ENCODE measurements around the gene IFRD2. TPM values are rescaled to one million over a fixed set of nuclear protein-coding genes. Genes with fewer than 3 reads are reported as not detected.

The IFRD2 gene
- total and polyA plus RNA-seq, 9 of the 15 experiments (the other 6 are each of a cell fraction or from before 2014, with no cell fraction given) = 30.5 to 115 (median 52.8) TPM

DNA sequence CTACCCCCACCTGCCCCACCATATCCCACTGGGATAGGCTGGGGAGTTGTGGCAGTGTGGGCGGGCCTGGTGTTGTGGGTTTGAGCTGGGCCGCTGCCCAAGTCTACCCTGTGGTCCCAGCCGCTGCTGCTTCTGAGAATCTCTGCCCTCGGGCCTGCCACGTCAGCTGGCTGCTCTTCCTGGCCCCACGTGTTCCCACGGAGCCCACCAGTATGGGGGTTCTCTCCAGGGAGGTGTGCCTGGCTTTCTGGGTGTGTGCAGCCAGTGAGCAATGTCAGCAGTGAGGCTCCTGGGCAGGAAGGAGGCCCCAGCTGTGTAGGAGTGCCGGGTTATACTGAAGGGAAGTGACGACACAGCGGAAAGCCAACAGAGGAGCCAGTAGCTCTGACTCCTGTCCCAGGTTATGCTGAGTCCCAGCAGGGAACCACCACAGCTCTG, 45.7 kb downstream of the IFRD2 start (continued):
- TF ChIP-seq, protein P1, sequence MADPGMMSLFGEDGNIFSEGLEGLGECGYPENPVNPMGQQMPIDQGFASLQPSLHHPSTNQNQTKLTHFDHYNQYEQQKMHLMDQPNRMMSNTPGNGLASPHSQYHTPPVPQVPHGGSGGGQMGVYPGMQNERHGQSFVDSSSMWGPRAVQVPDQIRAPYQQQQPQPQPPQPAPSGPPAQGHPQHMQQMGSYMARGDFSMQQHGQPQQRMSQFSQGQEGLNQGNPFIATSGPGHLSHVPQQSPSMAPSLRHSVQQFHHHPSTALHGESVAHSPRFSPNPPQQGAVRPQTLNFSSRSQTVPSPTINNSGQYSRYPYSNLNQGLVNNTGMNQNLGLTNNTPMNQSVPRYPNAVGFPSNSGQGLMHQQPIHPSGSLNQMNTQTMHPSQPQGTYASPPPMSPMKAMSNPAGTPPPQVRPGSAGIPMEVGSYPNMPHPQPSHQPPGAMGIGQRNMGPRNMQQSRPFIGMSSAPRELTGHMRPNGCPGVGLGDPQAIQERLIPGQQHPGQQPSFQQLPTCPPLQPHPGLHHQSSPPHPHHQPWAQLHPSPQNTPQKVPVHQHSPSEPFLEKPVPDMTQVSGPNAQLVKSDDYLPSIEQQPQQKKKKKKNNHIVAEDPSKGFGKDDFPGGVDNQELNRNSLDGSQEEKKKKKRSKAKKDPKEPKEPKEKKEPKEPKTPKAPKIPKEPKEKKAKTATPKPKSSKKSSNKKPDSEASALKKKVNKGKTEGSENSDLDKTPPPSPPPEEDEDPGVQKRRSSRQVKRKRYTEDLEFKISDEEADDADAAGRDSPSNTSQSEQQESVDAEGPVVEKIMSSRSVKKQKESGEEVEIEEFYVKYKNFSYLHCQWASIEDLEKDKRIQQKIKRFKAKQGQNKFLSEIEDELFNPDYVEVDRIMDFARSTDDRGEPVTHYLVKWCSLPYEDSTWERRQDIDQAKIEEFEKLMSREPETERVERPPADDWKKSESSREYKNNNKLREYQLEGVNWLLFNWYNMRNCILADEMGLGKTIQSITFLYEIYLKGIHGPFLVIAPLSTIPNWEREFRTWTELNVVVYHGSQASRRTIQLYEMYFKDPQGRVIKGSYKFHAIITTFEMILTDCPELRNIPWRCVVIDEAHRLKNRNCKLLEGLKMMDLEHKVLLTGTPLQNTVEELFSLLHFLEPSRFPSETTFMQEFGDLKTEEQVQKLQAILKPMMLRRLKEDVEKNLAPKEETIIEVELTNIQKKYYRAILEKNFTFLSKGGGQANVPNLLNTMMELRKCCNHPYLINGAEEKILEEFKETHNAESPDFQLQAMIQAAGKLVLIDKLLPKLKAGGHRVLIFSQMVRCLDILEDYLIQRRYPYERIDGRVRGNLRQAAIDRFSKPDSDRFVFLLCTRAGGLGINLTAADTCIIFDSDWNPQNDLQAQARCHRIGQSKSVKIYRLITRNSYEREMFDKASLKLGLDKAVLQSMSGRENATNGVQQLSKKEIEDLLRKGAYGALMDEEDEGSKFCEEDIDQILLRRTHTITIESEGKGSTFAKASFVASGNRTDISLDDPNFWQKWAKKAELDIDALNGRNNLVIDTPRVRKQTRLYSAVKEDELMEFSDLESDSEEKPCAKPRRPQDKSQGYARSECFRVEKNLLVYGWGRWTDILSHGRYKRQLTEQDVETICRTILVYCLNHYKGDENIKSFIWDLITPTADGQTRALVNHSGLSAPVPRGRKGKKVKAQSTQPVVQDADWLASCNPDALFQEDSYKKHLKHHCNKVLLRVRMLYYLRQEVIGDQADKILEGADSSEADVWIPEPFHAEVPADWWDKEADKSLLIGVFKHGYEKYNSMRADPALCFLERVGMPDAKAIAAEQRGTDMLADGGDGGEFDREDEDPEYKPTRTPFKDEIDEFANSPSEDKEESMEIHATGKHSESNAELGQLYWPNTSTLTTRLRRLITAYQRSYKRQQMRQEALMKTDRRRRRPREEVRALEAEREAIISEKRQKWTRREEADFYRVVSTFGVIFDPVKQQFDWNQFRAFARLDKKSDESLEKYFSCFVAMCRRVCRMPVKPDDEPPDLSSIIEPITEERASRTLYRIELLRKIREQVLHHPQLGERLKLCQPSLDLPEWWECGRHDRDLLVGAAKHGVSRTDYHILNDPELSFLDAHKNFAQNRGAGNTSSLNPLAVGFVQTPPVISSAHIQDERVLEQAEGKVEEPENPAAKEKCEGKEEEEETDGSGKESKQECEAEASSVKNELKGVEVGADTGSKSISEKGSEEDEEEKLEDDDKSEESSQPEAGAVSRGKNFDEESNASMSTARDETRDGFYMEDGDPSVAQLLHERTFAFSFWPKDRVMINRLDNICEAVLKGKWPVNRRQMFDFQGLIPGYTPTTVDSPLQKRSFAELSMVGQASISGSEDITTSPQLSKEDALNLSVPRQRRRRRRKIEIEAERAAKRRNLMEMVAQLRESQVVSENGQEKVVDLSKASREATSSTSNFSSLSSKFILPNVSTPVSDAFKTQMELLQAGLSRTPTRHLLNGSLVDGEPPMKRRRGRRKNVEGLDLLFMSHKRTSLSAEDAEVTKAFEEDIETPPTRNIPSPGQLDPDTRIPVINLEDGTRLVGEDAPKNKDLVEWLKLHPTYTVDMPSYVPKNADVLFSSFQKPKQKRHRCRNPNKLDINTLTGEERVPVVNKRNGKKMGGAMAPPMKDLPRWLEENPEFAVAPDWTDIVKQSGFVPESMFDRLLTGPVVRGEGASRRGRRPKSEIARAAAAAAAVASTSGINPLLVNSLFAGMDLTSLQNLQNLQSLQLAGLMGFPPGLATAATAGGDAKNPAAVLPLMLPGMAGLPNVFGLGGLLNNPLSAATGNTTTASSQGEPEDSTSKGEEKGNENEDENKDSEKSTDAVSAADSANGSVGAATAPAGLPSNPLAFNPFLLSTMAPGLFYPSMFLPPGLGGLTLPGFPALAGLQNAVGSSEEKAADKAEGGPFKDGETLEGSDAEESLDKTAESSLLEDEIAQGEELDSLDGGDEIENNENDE (IDR thresholded peaks at IDR 0.05; ENCODE audit: low read depth, low read length) = no peak
- TF ChIP-seq NEUROD1 (IDR thresholded peaks at IDR 0.05; ENCODE audit: borderline replicate concordance, low read depth, low read length, partially characterized antibody) = no peak
- TF ChIP-seq CBX5 (IDR thresholded peaks at IDR 0.05; ENCODE audit: borderline replicate concordance, low read depth) = no peak
- TF ChIP-seq ZNF639 (CRISPR knock-in tag; conservative IDR thresholded peaks at IDR 0.05 in 1 of 2, IDR thresholded peaks at IDR 0.05 in 1 of 2) = 0 out of 4 replicates have a peak, but pooled peaks of 1 of the 2 experiments have one; percentile 9
- TF ChIP-seq DLX4 (CRISPR knock-in tag; IDR thresholded peaks at IDR 0.05) = no peak
